ENCODE data around the gene CALM3.

CALM3 gene

DNA sequence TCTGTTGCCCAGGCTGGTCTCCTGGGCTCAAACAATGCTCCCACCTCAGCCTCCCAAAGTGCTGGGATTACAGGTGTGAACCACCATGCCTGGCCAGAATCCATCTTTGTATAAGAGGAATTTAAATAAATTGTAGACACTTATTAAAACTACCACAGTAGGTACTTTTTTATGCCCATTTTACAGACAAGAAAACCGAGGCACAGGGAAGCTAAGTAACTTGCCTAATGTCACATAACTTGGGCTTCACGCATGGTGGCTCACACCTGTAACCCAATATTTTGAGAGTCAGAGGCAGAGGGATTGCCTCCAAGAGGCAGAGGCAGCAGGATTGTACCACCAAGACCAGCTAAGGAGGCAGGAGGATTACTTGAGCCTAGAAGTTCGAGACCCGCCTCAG is 22.7 kb upstream of the CALM3 start:
- H3K27me3 ChIP-seq (ENCODE audit: control insufficient read depth, insufficient read depth, low read length): no peaks in the 10 kb centered on the region
- H3K4me1 ChIP-seq (ENCODE audit: control insufficient read depth, low read depth, low read length): no peaks in the 10 kb centered on the region
- H3K36me3 ChIP-seq (ENCODE audit: control insufficient read depth, low read depth, low read length): no peaks in the 10 kb centered on the region
- H3K4me3 ChIP-seq (ENCODE audit: low read length): no peak overlapping the region
- no peaks in the 10 kb centered on the region for H3K9me3 ChIP-seq (ENCODE audit: control insufficient read depth, low read depth, low read length)
- H3K27ac ChIP-seq (ENCODE audit: low read length): no peak overlapping the region
- no peak overlapping the region for H3K9ac ChIP-seq (ENCODE audit: low read length)

DNA sequence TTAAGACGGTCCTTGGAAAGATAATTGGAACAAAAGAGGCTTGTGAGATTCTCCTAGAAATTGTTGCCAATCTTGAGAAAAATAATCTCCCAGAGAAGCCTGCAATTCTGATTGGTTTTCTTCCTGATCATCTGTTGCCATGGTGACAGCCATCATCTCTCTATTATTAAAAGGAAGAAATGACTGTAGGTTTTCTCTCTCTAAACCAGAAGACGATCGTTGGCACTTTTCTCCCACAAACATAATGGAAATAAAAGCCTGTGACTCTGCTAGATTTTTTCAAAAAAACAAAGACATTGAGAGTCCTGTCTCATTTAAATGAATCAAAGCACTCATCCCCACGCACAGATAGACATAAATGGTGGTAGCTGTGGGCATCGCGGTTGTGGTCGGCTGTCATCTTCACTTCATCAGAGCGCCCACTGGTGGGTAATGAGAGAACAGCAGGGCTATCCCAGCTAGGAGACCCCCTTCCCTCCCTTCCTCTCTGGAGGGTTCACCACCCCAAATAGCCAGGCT is 21.7 kb upstream of the CALM3 start:
- H3K9me3 ChIP-seq (ENCODE audit: control insufficient read depth, low read depth, low read length): no peaks in the 10 kb centered on the region
- no peak overlapping the region for H3K27ac ChIP-seq (ENCODE audit: low read length)
- no peak overlapping the region for H3K4me3 ChIP-seq (ENCODE audit: low read length)
- H3K36me3 ChIP-seq (ENCODE audit: control insufficient read depth, low read depth, low read length): no peaks in the 10 kb centered on the region
- no peak overlapping the region for H3K9ac ChIP-seq (ENCODE audit: low read length)
- H3K27me3 ChIP-seq (ENCODE audit: control insufficient read depth, insufficient read depth, low read length): no peaks in the 10 kb centered on the region
- no peaks in the 10 kb centered on the region for H3K4me1 ChIP-seq (ENCODE audit: control insufficient read depth, low read depth, low read length)

DNA sequence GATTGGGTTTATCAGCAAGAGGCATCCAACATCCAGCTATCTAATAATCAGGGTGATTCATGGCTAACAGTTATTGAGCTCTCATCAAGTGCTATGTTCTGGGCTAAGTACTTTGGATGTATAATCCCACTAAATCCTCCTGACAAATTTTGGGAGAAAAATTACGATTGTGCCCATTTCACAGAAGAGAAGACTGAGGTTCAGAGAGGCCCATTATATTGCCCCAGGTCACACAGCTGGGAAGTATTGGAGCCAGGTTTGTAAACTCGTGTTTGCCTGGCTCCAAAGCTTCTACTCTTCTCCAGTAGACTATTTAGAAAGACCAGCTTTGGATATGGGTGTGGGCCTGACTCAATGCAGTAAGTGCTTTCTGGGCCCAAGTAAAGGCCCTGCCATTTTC is 20.9 kb upstream of the CALM3 start:
- H3K27ac ChIP-seq (ENCODE audit: low read length): no peak overlapping the region
- no peak overlapping the region for H3K4me3 ChIP-seq (ENCODE audit: low read length)
- no peaks in the 10 kb centered on the region for H3K9me3 ChIP-seq (ENCODE audit: control insufficient read depth, low read depth, low read length)
- H3K36me3 ChIP-seq (ENCODE audit: control insufficient read depth, low read depth, low read length): no peaks in the 10 kb centered on the region
- no peak overlapping the region for H3K9ac ChIP-seq (ENCODE audit: low read length)
- H3K27me3 ChIP-seq (ENCODE audit: control insufficient read depth, insufficient read depth, low read length): no peaks in the 10 kb centered on the region
- H3K4me1 ChIP-seq (ENCODE audit: control insufficient read depth, low read depth, low read length): no peaks in the 10 kb centered on the region

DNA sequence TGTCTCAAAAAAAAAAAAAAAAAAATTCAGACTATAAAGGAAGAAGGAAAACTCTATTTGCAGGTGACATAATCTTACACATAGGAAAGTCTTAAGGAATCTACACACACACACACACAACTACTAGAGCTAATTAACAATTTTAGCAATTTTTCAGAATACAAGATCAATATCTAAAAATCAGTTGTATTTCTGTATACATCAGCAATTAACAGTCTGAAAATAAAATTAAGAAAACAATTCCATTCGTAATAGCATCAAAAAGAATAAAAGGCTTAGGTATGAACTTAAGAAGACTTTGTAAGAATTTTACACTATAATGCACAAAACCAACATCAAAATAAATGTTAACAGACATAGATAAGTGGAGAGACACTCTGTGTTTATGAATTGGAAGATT is 15.6 kb upstream of the CALM3 start:
- H3K4me1 ChIP-seq (ENCODE audit: control insufficient read depth, low read depth, low read length): no peaks in the 10 kb centered on the region
- no peak overlapping the region for H3K4me3 ChIP-seq (ENCODE audit: low read length)
- no peaks in the 10 kb centered on the region for H3K9me3 ChIP-seq (ENCODE audit: control insufficient read depth, low read depth, low read length)
- H3K27me3 ChIP-seq (ENCODE audit: control insufficient read depth, insufficient read depth, low read length): no peaks in the 10 kb centered on the region
- no peak overlapping the region for H3K9ac ChIP-seq (ENCODE audit: low read length)
- no peaks in the 10 kb centered on the region for H3K36me3 ChIP-seq (ENCODE audit: control insufficient read depth, low read depth, low read length)
- no peak overlapping the region for H3K27ac ChIP-seq (ENCODE audit: low read length)

DNA sequence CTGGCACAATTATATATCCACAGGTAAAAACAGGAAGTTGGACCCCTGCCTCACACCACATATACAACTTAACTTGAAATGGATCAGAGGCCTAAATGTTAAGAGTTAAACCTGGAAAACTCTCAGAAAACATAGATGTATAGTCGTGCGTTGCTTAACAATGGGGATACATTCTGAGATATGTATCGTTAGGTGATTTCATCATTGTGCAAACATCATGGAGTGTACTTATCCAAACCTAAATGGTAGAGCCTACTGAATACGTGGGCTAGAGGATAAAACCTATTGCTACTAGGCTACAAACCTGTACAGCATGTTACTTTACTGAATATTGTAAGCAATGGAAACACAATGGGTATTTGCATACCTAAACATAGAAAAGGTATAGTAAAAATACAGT is 14.8 kb upstream of the CALM3 start:
- H3K9ac ChIP-seq (ENCODE audit: low read length): no peak overlapping the region
- H3K27ac ChIP-seq (ENCODE audit: low read length): no peak overlapping the region
- H3K36me3 ChIP-seq (ENCODE audit: control insufficient read depth, low read depth, low read length): no peaks in the 10 kb centered on the region
- H3K9me3 ChIP-seq (ENCODE audit: control insufficient read depth, low read depth, low read length): no peaks in the 10 kb centered on the region
- H3K4me1 ChIP-seq (ENCODE audit: control insufficient read depth, low read depth, low read length): no peaks in the 10 kb centered on the region
- H3K27me3 ChIP-seq (ENCODE audit: control insufficient read depth, insufficient read depth, low read length): no peaks in the 10 kb centered on the region
- no peak overlapping the region for H3K4me3 ChIP-seq (ENCODE audit: low read length)

DNA sequence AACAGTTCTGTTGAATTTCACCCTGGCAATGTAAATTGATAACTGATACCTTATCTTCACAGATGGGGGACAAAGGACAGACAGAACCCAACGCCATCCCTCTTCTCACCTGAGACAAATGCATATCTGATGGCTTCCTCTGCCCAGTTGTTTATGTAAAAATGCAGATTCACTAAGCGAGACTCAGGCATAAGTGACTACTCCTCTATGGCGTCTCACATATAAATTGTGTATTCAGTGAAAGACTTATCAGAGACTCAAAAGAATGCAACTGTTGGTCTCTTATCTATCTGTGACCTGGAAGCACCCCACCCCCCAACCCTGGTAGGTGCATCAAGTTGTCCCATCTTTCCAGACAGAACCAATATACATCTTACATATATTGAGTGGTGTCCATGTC is 13.3 kb upstream of the CALM3 start:
- H3K27ac ChIP-seq (ENCODE audit: low read length): no peak overlapping the region
- no peak overlapping the region for H3K4me3 ChIP-seq (ENCODE audit: low read length)
- H3K9ac ChIP-seq (ENCODE audit: low read length): no peak overlapping the region
- H3K36me3 ChIP-seq (ENCODE audit: control insufficient read depth, low read depth, low read length): no peaks in the 10 kb centered on the region
- no peaks in the 10 kb centered on the region for H3K27me3 ChIP-seq (ENCODE audit: control insufficient read depth, insufficient read depth, low read length)
- no peaks in the 10 kb centered on the region for H3K4me1 ChIP-seq (ENCODE audit: control insufficient read depth, low read depth, low read length)
- no peaks in the 10 kb centered on the region for H3K9me3 ChIP-seq (ENCODE audit: control insufficient read depth, low read depth, low read length)

DNA sequence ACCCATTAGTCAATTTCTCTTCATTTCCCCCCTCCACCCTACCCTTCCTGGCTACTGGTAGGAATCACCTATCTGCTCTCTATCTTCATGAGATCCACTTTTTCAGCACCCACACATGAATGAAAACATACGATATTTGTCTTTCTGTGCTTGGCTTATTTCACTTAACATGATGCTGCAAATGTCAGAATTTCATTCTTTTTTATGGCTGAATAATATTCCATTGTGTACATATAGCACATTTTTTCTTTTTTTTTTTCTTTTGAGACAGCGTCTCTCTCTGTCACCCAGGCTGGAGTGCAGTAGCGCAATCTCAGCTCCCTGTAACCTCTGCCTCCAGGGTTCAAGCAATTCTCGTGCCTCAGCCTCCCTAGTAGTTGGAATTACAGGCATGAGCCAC is 9.9 kb upstream of the CALM3 start:
- Histone ChIP-seq H3K4me1 (ENCODE audit: control insufficient read depth, low read depth, low read length) (no peaks in the 10 kb centered on the region), H3K9ac (ENCODE audit: low read length) (no peak overlapping the region), H3K9me3 (ENCODE audit: control insufficient read depth, low read depth, low read length) (no peaks in the 10 kb centered on the region), H3K27ac (ENCODE audit: low read length) (no peak overlapping the region), H3K4me3 (ENCODE audit: low read length) (no peak overlapping the region), H3K36me3 (ENCODE audit: control insufficient read depth, low read depth, low read length) (no peaks in the 10 kb centered on the region), H3K27me3 (ENCODE audit: control insufficient read depth, insufficient read depth, low read length) (no peaks in the 10 kb centered on the region)

DNA sequence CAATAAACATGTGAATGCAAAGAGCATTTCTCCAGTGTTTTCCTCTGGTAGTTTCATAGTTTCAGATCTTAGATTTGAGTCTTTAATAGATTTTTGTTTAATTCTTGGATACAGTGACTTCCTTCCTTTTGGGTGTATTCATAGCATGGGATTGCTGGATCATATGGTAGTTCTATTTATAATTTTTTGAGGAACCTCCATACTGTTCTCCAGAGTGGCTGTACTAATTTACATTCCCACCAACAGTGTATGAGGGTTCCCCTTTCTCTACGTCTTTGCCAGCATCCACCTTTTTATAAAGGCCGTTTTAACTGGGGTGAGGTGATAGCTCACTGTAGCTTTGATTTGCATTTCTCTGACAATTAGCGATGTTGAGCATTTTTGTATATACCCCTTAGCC is 9.3 kb upstream of the CALM3 start:
- Histone ChIP-seq H3K9ac (ENCODE audit: low read length) (no peak overlapping the region), H3K4me1 (ENCODE audit: control insufficient read depth, low read depth, low read length) (no peaks in the 10 kb centered on the region), H3K9me3 (ENCODE audit: control insufficient read depth, low read depth, low read length) (no peaks in the 10 kb centered on the region), H3K36me3 (ENCODE audit: control insufficient read depth, low read depth, low read length) (no peaks in the 10 kb centered on the region), H3K27me3 (ENCODE audit: control insufficient read depth, insufficient read depth, low read length) (no peaks in the 10 kb centered on the region), H3K27ac (ENCODE audit: low read length) (no peak overlapping the region), H3K4me3 (ENCODE audit: low read length) (no peak overlapping the region)

DNA sequence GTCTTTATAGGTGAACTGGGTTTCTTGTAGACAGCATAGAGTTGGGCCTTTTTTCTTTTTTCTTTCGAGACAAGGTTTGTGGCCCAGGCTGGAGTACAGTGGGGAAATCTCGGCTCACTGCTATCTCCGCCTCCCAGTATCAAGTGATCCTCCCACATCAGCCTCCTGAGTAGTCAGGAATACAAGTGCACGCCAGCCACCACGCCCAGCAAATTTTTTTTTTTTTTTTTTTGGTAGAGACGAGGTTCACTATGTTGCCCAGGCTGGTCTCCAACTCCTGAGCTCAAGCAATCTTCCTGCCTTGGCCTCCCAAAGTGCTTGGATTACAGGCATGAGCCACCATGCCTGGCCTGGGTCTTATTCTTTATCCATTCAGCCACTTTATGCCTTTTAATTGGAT is 5.1 kb upstream of the CALM3 start:
- no peaks in the 10 kb centered on the region for H3K27me3 ChIP-seq (ENCODE audit: control insufficient read depth, insufficient read depth, low read length)
- no peak overlapping the region for H3K4me3 ChIP-seq (ENCODE audit: low read length)

DNA sequence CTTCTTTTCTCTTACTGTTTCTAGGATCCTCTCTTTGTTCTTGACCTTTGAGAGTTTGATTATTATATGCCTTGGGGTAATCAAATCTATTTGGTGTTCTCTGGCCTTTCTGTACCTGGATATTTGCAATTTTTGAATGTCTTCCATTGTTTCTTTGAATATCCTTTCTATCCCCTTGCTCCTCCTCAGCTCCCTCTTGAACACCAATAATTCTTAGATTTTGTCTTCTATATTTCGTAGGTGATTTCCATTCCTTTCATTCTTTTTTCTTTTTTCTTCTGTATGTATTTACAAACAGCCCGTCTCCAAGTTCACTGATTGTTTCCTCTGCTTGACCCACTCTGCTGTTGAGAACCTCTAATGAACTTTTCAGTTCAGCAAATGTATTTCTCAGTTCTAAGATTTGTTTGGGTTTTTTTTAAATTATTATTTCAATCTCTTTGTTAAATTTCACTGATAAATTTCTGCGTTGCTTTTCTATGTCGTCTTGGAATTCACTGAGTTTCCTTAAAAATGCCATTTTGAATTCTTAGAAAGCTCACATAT is 2.7 kb upstream of the CALM3 start:
- Histone ChIP-seq H3K27me3 (ENCODE audit: control insufficient read depth, insufficient read depth, low read length) (no peaks in the 10 kb centered on the region), H3K4me1 (ENCODE audit: control insufficient read depth, low read depth, low read length) (peaks cover 12% of the 10 kb centered on the region), H3K36me3 (ENCODE audit: control insufficient read depth, low read depth, low read length) (no peaks in the 10 kb centered on the region), H3K9me3 (ENCODE audit: control insufficient read depth, low read depth, low read length) (no peaks in the 10 kb centered on the region), H3K27ac (ENCODE audit: low read length) (no peak overlapping the region), H3K4me3 (ENCODE audit: low read length) (no peak overlapping the region), H3K9ac (ENCODE audit: low read length) (no peak overlapping the region)

More for the DNA sequence above, 5.1 kb upstream of the CALM3 start:
- H3K9me3 ChIP-seq (ENCODE audit: control insufficient read depth, low read depth, low read length): no peaks in the 10 kb centered on the region
- no peaks in the 10 kb centered on the region for H3K36me3 ChIP-seq (ENCODE audit: control insufficient read depth, low read depth, low read length)
- no peak overlapping the region for H3K27ac ChIP-seq (ENCODE audit: low read length)
- no peak overlapping the region for H3K9ac ChIP-seq (ENCODE audit: low read length)
- H3K4me1 ChIP-seq (ENCODE audit: control insufficient read depth, low read depth, low read length): no peaks in the 10 kb centered on the region

DNA sequence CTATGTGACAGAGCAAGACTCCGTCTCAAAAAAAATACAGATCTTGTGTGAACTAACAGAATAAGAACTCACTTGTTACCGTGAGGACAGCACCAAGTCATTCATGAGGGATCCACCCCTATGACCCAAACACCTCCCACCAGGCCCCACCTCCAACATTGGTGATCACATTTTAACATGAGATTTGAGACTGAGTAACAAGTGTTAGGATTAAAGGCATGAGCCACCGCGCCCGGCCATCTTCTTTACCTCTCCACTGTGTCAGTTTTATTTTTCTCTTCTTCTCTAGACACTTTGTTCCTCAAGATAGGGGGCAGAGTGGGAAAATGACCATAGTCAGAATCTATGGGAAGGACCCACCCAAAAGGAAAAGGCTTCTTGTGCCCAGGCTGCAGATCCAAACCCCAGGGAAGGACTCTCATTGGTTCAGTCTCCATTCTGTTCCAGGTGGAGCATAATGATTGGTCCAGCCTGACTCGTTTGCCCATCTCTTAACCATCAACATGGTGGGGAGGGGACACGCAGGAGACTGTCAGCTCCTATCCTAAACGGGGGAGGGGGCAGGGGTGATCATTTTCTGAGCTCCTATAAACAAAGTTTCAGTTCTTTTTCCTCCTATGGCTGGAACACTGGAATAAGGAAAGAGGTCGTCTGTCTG is 1.3 kb upstream of the CALM3 start:
- Histone ChIP-seq H3K27ac (ENCODE audit: low read length) (no peak overlapping the region), H3K9ac (ENCODE audit: low read length) (no peak overlapping the region), H3K36me3 (ENCODE audit: control insufficient read depth, low read depth, low read length) (no peaks in the 10 kb centered on the region), H3K27me3 (ENCODE audit: control insufficient read depth, insufficient read depth, low read length) (no peaks in the 10 kb centered on the region), H3K4me1 (ENCODE audit: control insufficient read depth, low read depth, low read length) (peaks cover 17% of the 10 kb centered on the region), H3K9me3 (ENCODE audit: control insufficient read depth, low read depth, low read length) (no peaks in the 10 kb centered on the region), H3K4me3 (ENCODE audit: low read length) (peak overlapping the region; percentile 84)
